ENCODE measurements around the gene HAP1. TPM values are rescaled to one million over a fixed set of nuclear protein-coding genes. Genes with fewer than 3 reads are reported as not detected.

HAP1 gene
- total RNA-seq, 1 donor from 2014 or later = 0.45 TPM

DNA sequence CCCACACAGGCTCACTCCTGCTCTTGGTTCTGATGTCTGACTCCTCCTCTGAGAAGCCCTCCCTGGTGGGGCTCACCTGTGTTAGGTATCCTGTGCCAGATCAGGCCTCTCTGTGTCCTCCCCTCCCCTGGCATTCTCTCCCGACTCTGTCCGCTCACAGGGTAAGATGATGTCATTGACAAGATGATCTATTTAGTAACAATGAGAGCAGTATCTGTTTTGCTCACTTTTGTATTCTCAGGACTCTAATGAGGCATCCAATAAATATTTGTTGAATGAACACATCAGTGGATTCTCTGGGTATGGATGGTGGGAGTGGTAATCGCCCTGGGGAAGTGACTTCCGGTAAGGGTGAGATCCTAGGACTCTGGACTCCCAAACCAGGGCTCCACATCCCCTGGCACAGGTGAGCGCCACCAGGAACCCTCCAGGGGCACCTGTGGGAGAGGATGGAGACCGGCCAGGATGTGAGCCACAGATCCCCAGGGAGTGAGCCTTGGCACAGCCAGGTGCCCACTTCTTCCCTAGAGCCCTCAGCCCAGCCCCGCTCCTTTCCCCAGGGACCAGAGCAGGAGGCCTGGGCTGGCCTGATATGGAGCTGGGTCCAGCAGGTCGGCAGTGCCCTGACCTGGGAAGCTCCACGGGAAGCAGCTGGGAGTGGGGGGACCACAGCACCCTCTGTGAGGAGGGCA lies 5.4 kb upstream of the HAP1 start:
- no peak overlapping the region for H2AFZ ChIP-seq (replicated peaks)
- peak overlapping the region; percentile 9 for H3K27ac Mint-ChIP-seq
- H3K27ac ChIP-seq = no peak overlapping the region

DNA sequence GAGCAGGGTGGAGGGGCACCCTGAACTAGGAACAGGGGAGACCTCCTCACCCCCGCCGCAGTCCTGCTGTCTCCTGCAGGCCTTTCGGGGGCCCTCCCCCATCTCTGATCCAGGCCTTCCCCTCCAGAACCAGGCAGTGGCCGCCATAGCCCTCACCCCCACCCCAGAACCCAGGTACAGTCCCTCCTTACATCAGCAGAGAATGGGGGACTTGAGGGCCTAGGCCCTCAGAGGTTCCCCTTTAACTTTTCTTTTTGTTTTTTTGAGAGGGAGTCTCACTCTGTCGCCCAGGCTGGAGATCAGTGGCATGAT lies 4.3 kb upstream of the HAP1 start:
- Histone ChIP-seq H3K79me2 (ENCODE audit: low read depth) (no peaks in the 10 kb centered on the region), H4K20me1 (ENCODE audit: low read depth) (peaks cover 2% of the 10 kb centered on the region), H3K9me3 (ENCODE audit: low read depth) (no peaks in the 10 kb centered on the region), H2AFZ (replicated peaks) (peak overlapping the region; percentile 90), H3F3A (ENCODE audit: low read depth) (peaks cover 8% of the 10 kb centered on the region), H3K4me3 (no peak overlapping the region), H3K9ac (no peak overlapping the region), H3K4me2 (no peak overlapping the region), H3K36me3 (no peaks in the 10 kb centered on the region), H3K4me1 (peaks cover 4% of the 10 kb centered on the region), H3K27me3 (peaks cover 42% of the 10 kb centered on the region), H3K27ac (no peak overlapping the region)
- no peaks in the 10 kb centered on the region for H3K9me3 Mint-ChIP-seq
- no peak overlapping the region for H3K27ac Mint-ChIP-seq
- peaks cover 29% of the 10 kb centered on the region for H3K27me3 Mint-ChIP-seq (ENCODE audit: insufficient read depth, low read depth)
- H3K36me3 Mint-ChIP-seq = no peaks in the 10 kb centered on the region
- DNase-seq (ENCODE audit: low spot score) = no peak
- peaks cover 11% of the 10 kb centered on the region for H3K4me1 Mint-ChIP-seq
- no peak overlapping the region for H3K4me3 Mint-ChIP-seq
- TF ChIP-seq, protein P1, sequence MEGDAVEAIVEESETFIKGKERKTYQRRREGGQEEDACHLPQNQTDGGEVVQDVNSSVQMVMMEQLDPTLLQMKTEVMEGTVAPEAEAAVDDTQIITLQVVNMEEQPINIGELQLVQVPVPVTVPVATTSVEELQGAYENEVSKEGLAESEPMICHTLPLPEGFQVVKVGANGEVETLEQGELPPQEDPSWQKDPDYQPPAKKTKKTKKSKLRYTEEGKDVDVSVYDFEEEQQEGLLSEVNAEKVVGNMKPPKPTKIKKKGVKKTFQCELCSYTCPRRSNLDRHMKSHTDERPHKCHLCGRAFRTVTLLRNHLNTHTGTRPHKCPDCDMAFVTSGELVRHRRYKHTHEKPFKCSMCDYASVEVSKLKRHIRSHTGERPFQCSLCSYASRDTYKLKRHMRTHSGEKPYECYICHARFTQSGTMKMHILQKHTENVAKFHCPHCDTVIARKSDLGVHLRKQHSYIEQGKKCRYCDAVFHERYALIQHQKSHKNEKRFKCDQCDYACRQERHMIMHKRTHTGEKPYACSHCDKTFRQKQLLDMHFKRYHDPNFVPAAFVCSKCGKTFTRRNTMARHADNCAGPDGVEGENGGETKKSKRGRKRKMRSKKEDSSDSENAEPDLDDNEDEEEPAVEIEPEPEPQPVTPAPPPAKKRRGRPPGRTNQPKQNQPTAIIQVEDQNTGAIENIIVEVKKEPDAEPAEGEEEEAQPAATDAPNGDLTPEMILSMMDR (IDR thresholded peaks at IDR 0.05) = no peak
- TF ChIP-seq EZH2 (IDR thresholded peaks at IDR 0.05) (no peak), EZH2phosphoT487 (IDR thresholded peaks at IDR 0.05) (no peak)

More for the DNA sequence above, 5.4 kb upstream of the HAP1 start:
- Mint-ChIP-seq H3K36me3 (no peaks in the 10 kb centered on the region), H3K9me3 (no peaks in the 10 kb centered on the region), H3K4me1 (peaks cover 11% of the 10 kb centered on the region), H3K4me3 (no peak overlapping the region), H3K27me3 (ENCODE audit: insufficient read depth, low read depth) (peaks cover 28% of the 10 kb centered on the region)
- Histone ChIP-seq H3K27me3 (peaks cover 31% of the 10 kb centered on the region), H3K36me3 (no peaks in the 10 kb centered on the region), H3F3A (ENCODE audit: low read depth) (peaks cover 4% of the 10 kb centered on the region), H3K4me1 (peaks cover 4% of the 10 kb centered on the region), H3K9ac (no peak overlapping the region), H3K4me3 (no peak overlapping the region), H3K4me2 (no peak overlapping the region), H3K79me2 (ENCODE audit: low read depth) (no peaks in the 10 kb centered on the region), H3K9me3 (ENCODE audit: low read depth) (no peaks in the 10 kb centered on the region), H4K20me1 (ENCODE audit: low read depth) (no peaks in the 10 kb centered on the region)
- TF ChIP-seq EZH2 (IDR thresholded peaks at IDR 0.05) (no peak), EZH2phosphoT487 (IDR thresholded peaks at IDR 0.05) (no peak)
- TF ChIP-seq, protein P1 (IDR thresholded peaks at IDR 0.05) = no peak
- no peak for DNase-seq (ENCODE audit: low spot score)

DNA sequence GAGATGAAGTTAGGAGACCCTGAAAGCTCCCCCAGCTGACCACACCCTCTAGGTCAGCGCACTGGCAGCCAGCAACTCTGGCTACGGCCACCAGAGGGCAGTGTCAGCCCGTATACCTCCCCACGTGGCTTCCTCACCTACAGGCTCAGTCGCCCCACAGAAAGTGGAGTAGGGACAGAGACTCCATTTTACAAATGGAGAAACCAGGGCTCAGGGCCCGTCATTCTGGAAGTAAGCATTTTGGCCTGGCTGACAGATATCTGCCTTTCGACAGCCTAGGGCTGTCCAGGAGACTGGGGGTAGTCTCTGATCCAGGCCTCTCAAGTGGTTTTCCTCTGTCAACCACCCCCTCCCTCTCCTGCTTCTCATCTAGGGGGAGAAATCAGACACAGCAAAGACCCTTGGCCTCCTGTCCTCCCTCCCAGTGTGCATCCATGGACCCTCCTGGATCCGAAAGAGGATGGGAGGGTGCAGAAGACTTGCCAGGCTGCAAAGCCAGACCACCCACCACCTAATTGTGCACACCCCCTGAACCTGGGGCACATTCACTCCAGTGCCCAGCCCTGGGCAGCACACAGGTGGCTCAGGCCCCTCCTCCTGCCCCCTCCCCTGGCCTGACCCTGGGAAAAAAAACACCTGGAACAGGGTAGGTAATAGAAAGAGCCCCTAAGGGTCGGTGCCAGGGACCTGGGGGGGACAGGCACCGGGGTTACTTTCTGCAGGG lies 3.8 kb upstream of the HAP1 start:
- peaks cover 3% of the 10 kb centered on the region for H4K20me1 ChIP-seq (ENCODE audit: low read depth)
- H3K4me3 ChIP-seq = no peak overlapping the region
- H3K27me3 ChIP-seq = peaks cover 47% of the 10 kb centered on the region
- H2AFZ ChIP-seq (replicated peaks) = peak overlapping the region; percentile 90
- H3K4me3 Mint-ChIP-seq = peak overlapping the region; percentile 24
- H3F3A ChIP-seq (ENCODE audit: low read depth) = peaks cover 8% of the 10 kb centered on the region
- no peaks in the 10 kb centered on the region for H3K79me2 ChIP-seq (ENCODE audit: low read depth)
- H3K36me3 ChIP-seq = no peaks in the 10 kb centered on the region
- no peak for TF ChIP-seq EZH2phosphoT487 (IDR thresholded peaks at IDR 0.05)
- TF ChIP-seq, protein P1 (IDR thresholded peaks at IDR 0.05) = peak; percentile 98
- no peak overlapping the region for H3K9ac ChIP-seq
- no peaks in the 10 kb centered on the region for H3K36me3 Mint-ChIP-seq
- H3K4me1 ChIP-seq = peaks cover 4% of the 10 kb centered on the region
- DNase-seq (ENCODE audit: low spot score) = peak; percentile 90
- H3K4me1 Mint-ChIP-seq = peaks cover 13% of the 10 kb centered on the region
- peak overlapping the region; percentile 76 for H3K27ac Mint-ChIP-seq
- peaks cover 32% of the 10 kb centered on the region for H3K27me3 Mint-ChIP-seq (ENCODE audit: insufficient read depth, low read depth)
- no peak overlapping the region for H3K27ac ChIP-seq
- H3K9me3 Mint-ChIP-seq = peaks cover 2% of the 10 kb centered on the region
- H3K9me3 ChIP-seq (ENCODE audit: low read depth) = no peaks in the 10 kb centered on the region
- H3K4me2 ChIP-seq = no peak overlapping the region
